ENCODE measurements around the gene ACACA.
"Not testable (repeated sequence)": the region's sequence is repeated elsewhere in the genome, so short reads cannot be mapped to it uniquely, and the experiment has no call there.

ACACA gene

GRCh38 chr17:37406635-37407461 is at the start of gene ACACA, which contains the start of gene TADA2A:
TSS of gene ACACA (minus strand) at chr17:37406836. CDS start at chr17:37406299, 537 bp downstream.
TSS of gene TADA2A (plus strand) at chr17:37406886. CDS start at chr17:37411366, 4,480 bp downstream.
- no peak for FAIRE-seq

DNA sequence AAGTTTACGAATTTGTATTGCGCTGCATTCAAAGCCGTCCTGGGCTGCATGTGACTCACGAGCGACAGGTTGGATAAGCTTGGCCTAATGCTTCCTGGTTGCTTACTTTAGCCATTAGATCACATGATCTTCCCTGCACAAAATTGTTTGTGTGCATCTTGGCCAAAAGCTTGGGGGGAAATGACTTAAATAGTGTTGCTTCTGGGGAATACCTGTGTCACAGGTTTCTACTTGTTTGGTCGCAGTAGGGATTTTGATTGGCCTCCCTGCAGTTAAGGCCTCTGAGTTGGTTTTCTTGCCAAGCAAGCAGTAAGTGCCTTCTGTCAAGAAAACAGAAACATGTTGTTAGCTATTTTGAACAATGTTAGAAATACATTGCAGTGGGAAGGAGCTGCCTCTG is 43.5 kb upstream of the ACACA start:
- no peak for FAIRE-seq

- FAIRE-seq = no peak
Observed at GRCh38 chr17:37447641-37448040, 41.0 kb upstream of the ACACA start.

DNA sequence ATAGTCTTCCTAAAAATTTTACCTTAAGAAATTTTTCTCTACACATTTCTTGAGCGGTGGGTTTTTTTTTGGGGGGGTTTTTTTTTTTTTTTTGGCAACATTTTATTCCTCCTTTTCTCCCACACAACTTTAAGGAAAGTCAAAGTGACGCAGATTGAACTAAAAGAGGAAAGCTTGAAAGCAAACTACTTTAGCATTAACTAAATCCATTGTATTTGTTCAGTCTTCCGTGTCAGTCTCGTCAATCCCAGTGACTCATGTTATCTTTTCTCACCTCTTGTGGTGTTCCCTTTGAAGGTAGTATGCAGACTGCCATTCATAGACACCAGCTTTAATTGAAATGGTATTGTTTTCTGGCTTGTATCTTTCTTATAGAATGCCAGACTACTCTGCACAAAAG is 39.4 kb upstream of the ACACA start:
- no peak for FAIRE-seq

GRCh38 chr17:37441369-37442014 is 34.9 kb upstream of the ACACA start:
- FAIRE-seq = not testable (repeated sequence)

- no peak for FAIRE-seq
Observed at GRCh38 chr17:37440424-37440823, 33.8 kb upstream of the ACACA start.

DNA sequence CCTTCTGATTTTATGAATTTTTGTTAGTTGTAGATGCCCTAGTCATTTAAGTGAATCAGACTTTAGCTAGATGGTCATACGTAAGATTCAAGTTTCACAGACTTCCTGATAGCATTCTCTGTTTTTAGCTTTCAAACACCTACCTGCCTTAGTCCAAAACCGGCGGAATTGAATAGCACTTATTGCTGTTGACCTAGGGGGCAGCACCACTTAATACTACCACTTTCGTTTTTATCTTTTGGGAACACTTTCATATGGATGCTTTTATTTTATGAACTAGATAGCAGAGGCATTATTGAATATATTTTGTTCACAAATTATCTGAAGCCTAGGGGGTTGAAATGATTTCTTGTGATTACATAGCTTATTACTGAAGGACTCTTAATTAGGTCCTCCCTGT is 31.5 kb upstream of the ACACA start:
- FAIRE-seq = no peak

DNA sequence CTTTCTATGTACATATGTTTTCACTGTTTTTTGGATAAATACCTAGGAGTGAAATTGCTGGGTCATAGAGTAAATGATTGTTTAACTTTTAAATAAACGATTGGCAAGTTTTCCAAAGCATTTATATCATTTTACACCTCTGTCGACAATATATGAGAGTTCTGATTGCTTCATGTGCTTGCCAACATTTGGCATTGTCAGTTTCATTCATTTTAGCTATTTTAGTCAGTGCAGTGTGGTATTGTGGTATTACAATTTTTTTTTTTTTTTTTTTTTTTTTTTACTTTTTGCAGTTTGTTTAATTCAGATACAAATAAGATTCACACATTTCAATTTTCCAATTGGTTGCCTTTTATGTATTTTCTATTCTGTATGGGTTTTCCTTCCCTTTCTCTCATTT is 26.0 kb upstream of the ACACA start:
- FAIRE-seq = no peak

DNA sequence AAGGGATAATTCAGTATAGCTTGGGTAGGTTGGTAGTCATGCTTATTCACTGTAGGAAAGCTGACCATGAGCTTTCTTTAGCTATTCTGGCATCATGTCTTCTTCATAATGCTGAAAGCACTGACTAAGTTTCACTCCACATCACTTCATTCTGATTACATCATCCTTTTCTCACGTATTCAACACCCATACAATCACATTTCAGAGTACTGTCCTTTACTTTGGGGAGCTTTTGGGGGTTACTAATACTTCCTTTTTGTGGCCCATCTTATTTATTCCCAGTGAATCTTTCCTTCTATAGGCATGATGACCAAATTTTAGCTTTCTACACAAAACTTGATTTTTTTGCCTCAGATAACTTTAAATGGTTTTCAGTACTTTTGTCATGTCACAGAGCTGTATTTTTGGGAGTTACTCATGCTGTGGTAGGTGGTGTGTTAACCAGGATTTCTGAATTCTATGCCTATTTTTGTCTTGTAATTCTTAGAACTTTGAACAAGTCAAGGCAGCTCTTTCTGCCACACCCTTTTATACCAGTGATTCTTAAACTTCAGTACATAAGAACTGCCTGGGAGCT is 23.5 kb upstream of the ACACA start:
- FAIRE-seq = no peak

GRCh38 chr17:37429453-37429852 is 22.8 kb upstream of the ACACA start:
- FAIRE-seq = no peak

DNA sequence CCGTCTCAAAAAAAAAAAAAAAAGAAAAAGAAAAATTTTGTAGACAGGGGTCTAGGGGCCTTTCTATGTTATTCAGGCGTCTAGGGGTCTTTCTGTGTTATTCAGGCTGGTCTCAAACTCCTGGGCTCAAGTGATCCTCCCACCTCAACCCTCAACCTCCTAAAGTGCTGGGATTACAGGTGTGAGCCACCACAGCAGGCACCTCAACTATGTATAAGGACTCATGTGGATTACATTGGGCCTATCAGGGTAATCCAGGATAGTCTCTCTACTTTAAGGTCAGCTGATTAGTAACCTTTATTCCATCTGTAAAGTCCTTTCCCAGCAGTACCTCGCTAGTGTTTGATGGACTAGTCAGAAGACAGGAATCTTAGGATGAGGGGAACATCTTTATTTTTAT is 22.4 kb upstream of the ACACA start:
- FAIRE-seq = no peak

DNA sequence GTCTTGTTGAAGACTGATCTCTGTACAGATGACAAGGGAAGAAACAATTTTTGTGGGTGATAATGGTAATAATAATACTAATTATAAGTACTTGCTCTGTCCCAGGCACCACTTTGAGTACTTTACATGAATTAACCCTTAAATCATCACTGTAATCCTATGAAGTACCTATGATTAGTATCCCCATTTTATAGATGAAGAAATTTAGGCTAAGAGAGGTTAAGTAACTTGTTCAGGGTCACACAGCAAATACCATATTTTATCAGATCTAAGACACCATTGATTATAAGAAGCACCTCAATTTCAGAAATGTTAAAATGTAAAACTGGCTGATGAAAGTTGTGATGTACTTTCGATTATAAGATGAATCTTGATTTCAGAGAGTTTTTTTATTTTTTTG is 18.6 kb upstream of the ACACA start:
- FAIRE-seq = no peak

GRCh38 chr17:37422971-37423625 is 16.5 kb upstream of the ACACA start:
- no peak for FAIRE-seq

DNA sequence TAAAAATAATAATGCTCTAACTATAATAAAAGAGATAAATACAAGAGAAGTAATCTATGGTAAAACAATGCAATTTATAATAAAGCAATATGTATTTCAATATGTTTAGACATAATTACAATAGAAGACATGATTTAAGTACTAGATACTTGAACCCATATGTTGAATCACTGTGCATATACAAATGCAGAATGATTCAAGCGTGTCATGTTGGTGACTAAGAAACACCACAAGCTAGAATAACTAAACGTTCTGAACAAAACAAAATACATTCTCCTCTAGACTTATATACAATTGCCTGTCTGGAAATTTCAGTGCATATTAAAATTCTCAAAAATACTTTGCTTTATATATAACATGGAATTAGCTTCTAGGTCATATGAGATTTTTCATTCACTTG is 11.2 kb upstream of the ACACA start:
- FAIRE-seq = no peak

- no peak for FAIRE-seq
Observed at GRCh38 chr17:37413875-37414519, 7.4 kb upstream of the ACACA start.

DNA sequence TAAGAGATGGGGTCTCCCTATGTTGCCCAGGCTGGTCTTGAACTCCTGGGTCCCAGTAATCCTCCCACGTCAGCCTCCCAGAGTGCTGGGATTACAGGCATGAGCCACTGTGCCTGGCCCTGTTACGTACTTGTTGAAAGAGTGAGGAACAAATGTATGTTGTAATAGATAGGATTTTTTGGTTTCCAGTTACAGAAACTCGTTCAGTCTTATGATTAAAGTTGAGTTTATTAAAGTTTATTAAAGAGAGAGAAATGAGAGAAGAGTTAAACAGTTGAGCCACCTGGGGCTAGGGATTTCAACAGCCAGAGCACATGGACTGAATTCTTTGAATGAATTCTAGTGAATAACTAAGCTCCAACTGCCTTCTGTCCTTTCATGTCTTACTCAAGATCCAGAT is 3.7 kb upstream of the ACACA start:
- FAIRE-seq = no peak

DNA sequence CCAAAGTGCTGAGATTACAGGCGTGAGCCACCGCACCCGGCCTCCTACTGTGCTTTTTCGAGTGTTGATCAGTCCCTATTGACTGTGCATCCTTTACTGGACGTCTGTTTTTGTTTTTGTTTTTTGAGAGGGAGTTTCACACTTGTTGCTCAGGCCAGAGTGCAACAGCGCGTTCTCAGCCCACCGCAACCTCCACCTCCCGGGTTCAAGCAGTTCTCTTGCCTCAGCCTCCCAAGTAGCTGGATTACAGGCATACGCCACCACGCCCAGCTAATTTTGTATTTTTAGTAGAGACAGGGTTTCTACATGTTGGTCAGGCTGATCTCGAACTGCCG is 1.5 kb upstream of the ACACA start:
- not testable (repeated sequence) for FAIRE-seq

- no peak for FAIRE-seq
Observed at GRCh38 chr17:37405955-37406634, 541 bp downstream of the ACACA start.

GRCh38 chr17:37405522-37405921 is 1.1 kb downstream of the ACACA start:
- FAIRE-seq = not testable (repeated sequence)

DNA sequence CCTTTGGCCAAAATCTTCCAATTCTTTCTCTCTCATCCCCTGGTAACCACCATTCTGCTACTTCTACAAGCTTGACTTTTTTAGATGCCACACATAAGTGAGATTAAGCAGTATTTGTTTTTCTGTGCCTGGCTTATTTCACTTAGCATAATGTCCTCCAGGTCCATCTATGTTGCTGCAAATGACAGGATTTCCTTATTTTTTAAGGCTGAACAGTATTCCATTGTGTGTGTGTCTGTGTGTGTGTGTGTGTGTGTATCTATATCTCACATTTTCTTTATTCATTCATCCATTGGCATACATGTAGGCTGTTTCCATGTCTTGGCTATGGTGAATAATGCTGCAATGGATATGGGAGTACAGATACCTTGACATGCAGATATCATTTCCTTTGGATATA is 6.1 kb downstream of the ACACA start:
- no peak for FAIRE-seq

GRCh38 chr17:37399265-37399803 is 7.3 kb downstream of the ACACA start:
- FAIRE-seq = no peak

- no peak for FAIRE-seq
Observed at GRCh38 chr17:37393352-37393751, 13.3 kb downstream of the ACACA start.
